Measurements from ENCODE around the gene IFT52.
"Not testable (repeated sequence)": the region's sequence is repeated elsewhere in the genome, so short reads cannot be mapped to it uniquely, and the experiment has no call there.

Gene IFT52

DNA sequence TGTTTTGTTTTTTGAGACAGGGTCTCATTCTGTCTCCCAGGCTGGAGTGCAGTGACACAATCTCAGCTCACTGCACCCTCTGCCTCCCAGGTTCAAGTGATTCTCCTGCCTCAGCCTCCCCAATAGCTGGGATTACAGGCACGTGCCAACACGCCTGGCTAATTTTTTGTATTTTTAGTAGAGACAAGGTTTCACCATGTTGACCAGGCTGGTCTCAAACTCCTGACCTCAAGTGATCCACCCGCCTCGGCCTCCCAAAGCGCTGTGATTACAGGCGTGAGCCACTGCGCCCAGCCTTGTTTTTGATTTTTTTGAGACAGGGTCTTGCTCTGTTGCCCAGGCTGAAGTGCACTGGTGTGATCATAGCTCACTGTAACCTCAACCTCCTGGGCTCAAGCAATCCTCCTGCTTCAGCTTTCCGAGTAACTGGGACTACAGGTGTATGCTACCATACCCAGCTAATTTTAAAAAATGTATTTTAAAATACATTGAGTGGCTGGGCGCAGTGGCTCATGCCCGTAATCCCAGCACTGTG is 61.0 kb downstream of the IFT52 start:
- not testable (repeated sequence) for DNase-seq (ENCODE audit: low read depth)

DNA sequence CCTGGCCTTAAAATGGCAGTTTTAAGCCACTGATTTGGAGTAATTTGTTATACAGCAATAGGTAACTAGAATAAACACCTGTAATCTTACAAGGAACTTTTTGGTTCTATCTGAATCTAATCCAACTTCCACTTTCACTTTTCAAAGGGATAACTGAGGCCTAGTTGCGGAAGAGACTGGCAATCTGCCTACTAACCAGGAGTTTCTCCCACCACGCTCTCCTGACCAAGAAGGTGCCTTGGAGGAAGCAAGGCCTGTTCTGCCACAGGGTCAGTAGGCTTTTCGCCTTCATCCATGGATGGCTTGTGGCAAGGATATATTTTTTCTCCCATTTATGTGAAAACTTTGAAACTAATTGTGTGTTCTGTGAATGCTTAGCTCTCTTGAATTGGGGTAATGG is 63.2 kb downstream of the IFT52 start:
- no peak for DNase-seq (ENCODE audit: low read depth)

DNA sequence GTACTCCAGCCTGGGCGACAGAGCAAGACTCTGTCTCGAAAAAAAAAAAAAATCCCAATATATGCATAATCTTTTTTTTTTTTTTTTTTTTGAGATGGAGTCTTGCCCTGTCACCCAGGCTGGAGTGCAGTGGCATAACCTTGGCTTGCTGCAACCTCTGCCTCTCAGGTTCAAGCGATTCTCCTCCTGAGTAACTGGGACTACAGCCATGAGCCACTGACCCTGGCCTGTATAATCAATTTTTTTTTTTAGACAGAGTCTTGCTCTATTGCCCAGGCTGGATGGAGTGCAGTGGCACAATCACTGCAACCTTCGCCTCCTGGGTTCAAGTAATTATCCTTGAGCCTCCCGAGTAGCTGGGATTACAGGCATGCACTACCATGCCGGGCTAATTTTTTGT is 64.4 kb downstream of the IFT52 start:
- not testable (repeated sequence) for DNase-seq (ENCODE audit: low read depth)

DNA sequence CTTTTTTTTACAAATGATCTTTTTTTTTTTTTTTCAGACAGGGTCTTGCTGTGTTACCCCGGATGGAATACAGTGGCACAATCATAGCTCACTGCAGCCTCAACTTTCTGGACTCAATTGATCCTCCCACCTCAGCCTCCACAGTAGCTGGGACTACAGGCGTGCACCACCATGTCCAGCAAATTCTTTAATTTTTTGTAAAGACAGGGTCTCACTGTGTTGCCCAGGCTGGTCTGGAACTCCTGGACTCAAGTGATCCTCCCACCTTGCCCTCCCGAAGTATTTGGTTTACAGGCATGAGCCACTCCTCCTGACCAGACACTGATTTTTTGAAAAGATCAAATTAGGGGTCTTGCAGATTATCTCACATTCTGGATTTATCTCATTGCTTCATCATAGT is 65.2 kb downstream of the IFT52 start:
- no peak for DNase-seq (ENCODE audit: low read depth)

- DNase-seq (ENCODE audit: low read depth) = peak; percentile 55
Measured at GRCh38 chr20:43658069-43658722, 67.5 kb downstream of the IFT52 start.

DNA sequence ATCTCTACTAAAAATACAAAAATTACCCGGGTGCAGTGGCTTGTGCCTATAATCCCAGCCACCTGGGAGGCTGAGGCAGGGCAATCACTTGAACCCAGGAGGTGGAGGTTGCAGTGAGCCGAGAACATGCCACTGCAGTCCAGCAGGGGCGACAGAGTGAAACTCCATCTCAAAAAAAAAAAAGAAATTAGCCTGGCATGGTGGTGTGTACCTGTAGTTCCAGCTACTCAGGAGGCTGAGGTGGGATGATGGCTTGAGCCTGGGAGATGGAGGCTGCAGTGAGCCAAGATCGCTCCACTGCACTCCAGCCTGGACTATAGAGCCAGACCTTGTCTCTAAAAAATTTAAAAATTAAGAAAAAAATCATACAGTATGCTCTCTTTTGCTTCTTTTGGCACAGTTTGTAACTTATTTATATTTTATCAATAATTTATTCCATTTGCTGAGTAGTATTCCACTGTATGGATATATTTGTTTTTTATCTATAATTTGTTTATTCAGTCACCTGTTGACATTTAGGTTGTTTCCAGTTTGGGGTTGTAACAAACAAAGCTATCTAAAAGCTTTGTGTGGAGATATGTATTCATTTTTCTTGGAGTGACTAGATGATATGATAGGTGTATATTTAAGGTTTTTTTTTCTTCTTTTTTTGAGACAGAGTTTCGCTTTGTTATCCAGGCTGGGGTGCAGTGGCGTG is 68.1 kb downstream of the IFT52 start:
- no peak for DNase-seq (ENCODE audit: low read depth)

DNA sequence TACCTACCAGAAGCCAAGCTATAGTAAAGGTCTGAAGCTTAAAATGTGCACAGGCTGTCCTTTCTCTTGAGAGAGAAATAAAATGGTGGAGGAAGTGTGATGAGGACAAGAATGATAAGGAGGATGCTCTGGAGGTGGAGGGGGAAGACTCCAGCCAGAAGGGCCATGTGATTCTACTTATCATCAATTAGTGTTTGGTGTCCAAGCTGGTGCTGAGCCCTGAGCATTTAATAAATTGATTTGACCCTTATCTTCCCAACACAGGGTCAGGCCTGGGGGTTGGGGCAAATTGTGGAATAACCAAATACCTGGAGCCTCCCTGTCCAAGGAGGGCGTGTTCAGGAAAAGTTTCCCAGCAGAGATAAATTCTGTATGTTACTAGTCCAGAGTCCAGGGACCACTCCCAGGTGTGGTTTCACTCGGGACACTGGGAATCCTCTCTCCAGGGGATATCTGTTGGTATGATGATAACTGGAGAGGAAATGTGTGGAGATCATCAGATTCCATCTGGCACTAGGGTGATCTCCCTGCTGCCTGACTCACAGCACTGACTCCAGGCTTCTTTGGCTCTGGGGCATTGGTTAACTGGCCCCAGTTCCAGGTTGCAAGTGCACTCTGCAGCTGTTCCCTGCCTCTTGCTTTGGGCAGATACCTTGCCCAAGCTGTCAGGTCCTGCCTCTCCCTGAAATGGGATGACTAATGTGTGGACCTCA is 72.4 kb downstream of the IFT52 start:
- DNase-seq (ENCODE audit: low read depth) = no peak

DNA sequence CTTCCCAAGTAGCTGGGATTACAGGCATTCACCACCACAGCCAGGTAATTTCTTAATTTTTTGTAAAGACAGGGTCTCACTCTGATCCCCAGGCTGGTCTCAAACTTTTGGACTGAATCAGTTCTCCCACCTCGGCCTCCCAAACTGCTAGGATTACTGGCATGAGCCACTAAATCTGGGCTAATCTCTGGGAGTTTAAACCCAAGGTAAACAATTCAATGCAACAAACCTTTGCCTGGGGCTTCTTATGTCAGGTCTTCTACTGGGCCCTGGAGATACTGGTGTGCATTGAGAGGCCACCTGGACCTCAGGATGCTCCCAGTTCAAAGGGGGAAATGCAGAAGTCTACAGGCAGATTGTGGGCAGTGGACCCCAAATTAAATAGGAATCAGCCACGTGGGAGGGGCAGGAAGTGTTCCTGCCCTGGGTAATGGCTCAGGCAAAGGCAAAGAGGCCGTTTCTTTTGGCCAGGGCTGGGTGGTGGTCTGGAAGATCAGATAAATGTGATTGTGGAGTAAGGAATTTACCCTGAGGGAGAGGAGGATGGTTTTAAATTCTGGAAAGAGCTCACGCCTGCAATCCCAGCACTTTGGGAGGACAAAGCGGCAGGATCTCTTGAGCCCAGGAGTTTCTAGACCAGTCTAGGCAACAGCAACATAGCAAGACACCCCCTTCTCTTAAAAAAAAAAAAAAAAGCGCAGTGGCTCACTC is 74.9 kb downstream of the IFT52 start:
- DNase-seq (ENCODE audit: low read depth) = no peak

DNA sequence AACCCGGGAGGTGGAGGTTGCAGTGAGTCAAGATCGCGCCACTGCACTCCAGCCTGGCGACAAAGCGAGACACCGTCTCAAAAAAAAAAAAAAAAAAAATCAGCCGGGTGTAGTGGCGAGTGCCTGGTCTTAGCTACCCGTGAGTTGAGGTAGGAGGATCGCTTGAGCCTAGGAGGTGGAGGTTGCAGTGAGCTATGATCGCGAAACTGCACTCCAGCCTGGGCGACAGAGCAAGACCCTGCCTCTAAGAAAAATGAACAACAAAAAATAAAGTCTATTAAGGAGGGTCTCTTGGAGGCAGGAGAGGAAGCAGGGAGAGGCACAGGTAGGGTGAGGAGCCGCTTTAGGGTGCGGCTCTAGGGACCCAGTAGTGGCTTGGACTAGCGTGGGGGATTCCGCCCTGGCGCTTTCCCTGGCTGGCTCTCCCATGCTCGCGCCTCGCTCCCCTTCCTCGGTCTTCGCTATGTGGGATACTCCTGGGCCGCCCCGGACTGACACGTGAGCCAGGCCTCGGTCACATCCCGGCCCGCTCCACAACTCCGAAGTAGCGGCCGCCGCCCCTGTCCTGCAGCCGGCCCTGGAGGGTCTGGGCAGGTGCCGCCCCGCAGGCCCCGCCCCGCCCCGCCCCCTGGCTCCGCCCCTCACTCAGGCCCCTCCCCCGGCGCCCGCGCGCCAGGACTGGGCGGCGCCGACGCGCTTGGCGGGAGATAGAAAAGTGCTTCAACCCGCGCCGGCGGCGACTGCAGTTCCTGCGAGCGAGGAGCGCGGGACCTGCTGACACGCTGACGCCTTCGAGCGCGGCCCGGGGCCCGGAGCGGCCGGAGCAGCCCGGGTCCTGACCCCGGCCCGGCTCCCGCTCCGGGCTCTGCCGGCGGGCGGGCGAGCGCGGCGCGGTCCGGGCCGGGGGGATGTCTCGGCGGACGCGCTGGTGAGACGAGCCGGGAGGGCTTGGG is 75.9 kb downstream of the IFT52 start, which contains the start of gene MYBL2:
TSS of gene MYBL2 (plus strand) at position 739 of the 953 bp plus-strand sequence. CDS start at position 909, 170 bp downstream.
- DNase-seq (ENCODE audit: low read depth) = peak; percentile 71

GRCh38 chr20:43667341-43668132 is 76.8 kb downstream of the IFT52 start:
- DNase-seq (ENCODE audit: low read depth) = peak; percentile 25

DNA sequence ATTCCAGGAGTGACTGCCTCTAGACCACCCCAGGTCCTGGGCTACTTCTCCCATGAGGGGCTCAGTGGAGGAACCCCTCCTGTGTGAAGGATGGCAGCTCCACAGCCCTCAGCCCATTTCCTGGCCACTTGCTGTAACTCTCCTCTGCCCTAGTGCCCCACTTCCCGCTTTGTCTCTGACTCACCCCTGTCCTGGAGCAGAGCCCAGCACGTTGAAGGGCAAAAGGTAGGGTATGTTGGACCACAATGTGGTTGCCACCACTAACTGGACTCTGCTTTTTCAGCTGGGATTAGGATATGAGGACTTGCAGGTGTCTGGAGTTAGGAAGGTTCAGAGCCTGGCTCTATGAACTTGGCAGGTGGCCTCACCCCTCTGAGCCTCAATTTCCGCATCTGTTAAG is 78.6 kb downstream of the IFT52 start:
- DNase-seq (ENCODE audit: low read depth) = no peak

- no peak for DNase-seq (ENCODE audit: low read depth)
Measured at GRCh38 chr20:43670423-43670822, 79.7 kb downstream of the IFT52 start.

GRCh38 chr20:43676368-43676767 is 85.6 kb downstream of the IFT52 start:
- no peak for DNase-seq (ENCODE audit: low read depth)

GRCh38 chr20:43680981-43681380 is 90.2 kb downstream of the IFT52 start:
- no peak for DNase-seq (ENCODE audit: low read depth)

DNA sequence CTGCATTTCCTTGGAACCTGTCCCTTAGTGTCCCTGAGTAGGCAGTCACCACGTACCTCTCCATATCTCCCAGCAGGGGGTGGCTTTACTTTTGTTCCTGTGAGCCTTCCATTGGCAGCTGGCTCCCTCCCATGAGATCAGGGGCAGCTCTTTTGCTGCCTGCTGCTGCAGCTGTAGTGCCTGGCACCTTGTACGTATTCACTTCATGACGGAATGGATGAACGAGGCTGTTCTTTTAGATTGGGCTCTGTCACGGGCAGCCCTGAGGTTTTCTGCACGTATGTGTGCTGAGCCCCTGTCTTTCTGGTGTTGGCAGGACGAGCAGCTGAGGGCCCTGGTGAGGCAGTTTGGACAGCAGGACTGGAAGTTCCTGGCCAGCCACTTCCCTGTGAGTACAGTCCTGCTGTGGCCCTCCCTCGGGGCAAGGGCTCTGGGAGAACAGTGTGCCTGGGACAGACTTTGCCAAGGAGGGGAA is 90.8 kb downstream of the IFT52 start:
- DNase-seq (ENCODE audit: low read depth) = no peak

GRCh38 chr20:43681991-43682410 is 91.3 kb downstream of the IFT52 start:
- DNase-seq (ENCODE audit: low read depth) = no peak

DNA sequence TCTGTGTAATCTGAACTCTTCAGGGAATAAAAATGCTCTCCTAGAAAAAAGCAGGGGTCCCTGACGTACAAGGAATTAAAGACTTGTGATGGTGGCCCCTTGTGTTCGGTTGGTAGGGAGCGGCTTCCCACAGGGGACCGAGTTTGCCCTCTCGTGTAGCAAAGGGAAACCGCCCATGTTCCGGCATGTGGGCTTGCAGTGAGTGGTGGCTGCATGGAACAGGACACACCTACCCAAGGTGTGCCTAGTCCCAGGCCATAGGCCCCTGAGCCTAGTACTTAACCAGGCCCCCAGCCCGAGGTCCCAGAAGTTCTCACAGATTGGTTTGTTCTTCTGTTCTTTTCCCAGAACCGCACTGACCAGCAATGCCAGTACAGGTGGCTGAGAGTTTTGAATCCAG is 91.7 kb downstream of the IFT52 start:
- DNase-seq (ENCODE audit: low read depth) = no peak

DNA sequence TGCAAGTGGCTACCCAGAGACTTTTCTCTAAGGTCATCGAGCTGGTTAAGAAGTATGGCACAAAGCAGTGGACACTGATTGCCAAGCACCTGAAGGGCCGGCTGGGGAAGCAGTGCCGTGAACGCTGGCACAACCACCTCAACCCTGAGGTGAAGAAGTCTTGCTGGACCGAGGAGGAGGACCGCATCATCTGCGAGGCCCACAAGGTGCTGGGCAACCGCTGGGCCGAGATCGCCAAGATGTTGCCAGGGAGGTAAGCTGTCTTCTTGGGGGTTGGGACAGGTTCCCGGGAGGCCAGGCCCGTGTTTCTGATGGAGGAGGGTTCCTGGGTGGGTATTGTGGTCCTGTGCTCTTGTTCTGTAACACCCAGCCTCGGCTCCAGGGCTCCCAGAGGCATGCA is 96.1 kb downstream of the IFT52 start:
- DNase-seq (ENCODE audit: low read depth) = no peak

GRCh38 chr20:43689165-43689564 is 98.4 kb downstream of the IFT52 start:
- DNase-seq (ENCODE audit: low read depth) = no peak
